CD4-positive, alpha-beta memory T cell (primary cell): Measurements from ENCODE around the gene GABRR2. TPM values are rescaled to one million over a fixed set of nuclear protein-coding genes. Genes with fewer than 3 reads are reported as not detected.
A peak's percentile ranks its signal among the peaks of the same experiment; 100 is the strongest.

ENCODE experiments used
- CTCF ChIA-PET: fragments of 350-600 bp; sonication (Branson Sonifier 250); formaldehyde crosslinking; loops from one replicate; lab custom pipeline; 2021; ENCODE audit warnings: inconsistent platforms; ENCODE audit not compliant: partially characterized antibody; lab: Charles Lee
- POLR2A ChIA-PET: fragments of 350-600 bp; sonication (Branson Sonifier 250); formaldehyde crosslinking; loops from one replicate; lab custom pipeline; 2021; ENCODE audit not compliant: partially characterized antibody; lab: Charles Lee
- DNase-seq, 5 donors: peaks; one replicate each; pipeline versions ENCODE4 v3.0.0 to v3.0.0-alpha.2; 2020 to 2022; ENCODE audit warnings: mixed read lengths in 1 of 5
- H3K27ac ChIP-seq: one replicate; pipeline ENCODE4 v1.7.0; 2013; ENCODE audit warnings: low read depth, low read length
- H3K27me3 ChIP-seq: 2 replicates; pipeline ENCODE4 v1.7.0; 2013; ENCODE audit warnings: mild to moderate bottlenecking, low read length, moderate library complexity; ENCODE audit not compliant: insufficient read depth
- H3K36me3 ChIP-seq: 2 replicates; pipeline ENCODE4 v1.7.0; 2013; ENCODE audit warnings: mild to moderate bottlenecking, low read length, moderate library complexity; ENCODE audit not compliant: insufficient read depth
- H3K4me1 ChIP-seq: 2 replicates; pipeline ENCODE4 v1.7.0; 2013; ENCODE audit warnings: mild to moderate bottlenecking, low read length, moderate library complexity; ENCODE audit not compliant: insufficient read depth
- H3K4me3 ChIP-seq, 2 donors: one replicate each; pipeline ENCODE4 v1.7.0; 2013; ENCODE audit warnings: low read length in 2 of 2, mild to moderate bottlenecking in 1 of 2
- H3K9me3 ChIP-seq, 2 donors: one replicate each; pipeline ENCODE4 v1.7.0; 2013; ENCODE audit warnings: low read length in 2 of 2, control low read depth in 1 of 2; ENCODE audit not compliant: control insufficient read depth in 1 of 2
- H3K27ac Mint-ChIP-seq, 7 donors: one replicate each; pipeline ENCODE4 v1.8.0; 2020 to 2021; ENCODE audit warnings: mixed read lengths in 7 of 7, mild to moderate bottlenecking in 6 of 7, inconsistent platforms in 3 of 7, moderate library complexity in 3 of 7
- H3K27me3 Mint-ChIP-seq, 2 donors: one replicate each; pipeline ENCODE4 v1.8.0; 2020 to 2021; ENCODE audit warnings: mixed read lengths in 2 of 2
- H3K36me3 Mint-ChIP-seq, 2 donors: one replicate each; pipeline ENCODE4 v1.8.0; 2020 to 2021; ENCODE audit warnings: mixed read lengths in 2 of 2, inconsistent platforms in 1 of 2, mild to moderate bottlenecking in 1 of 2
- H3K4me1 Mint-ChIP-seq, 4 donors: one replicate each; pipeline ENCODE4 v1.8.0; 2020 to 2021; ENCODE audit warnings: mixed read lengths in 4 of 4, mild to moderate bottlenecking in 1 of 4
- H3K4me3 Mint-ChIP-seq, 8 donors: one replicate each; pipeline ENCODE4 v1.8.0; 2020 to 2021; ENCODE audit warnings: mixed read lengths in 8 of 8, mild to moderate bottlenecking in 7 of 8, moderate library complexity in 6 of 8, inconsistent platforms in 3 of 8
- H3K9me3 Mint-ChIP-seq, 8 donors: one replicate each; pipeline ENCODE4 v1.8.0; 2020 to 2021; ENCODE audit warnings: mixed read lengths in 8 of 8, mild to moderate bottlenecking in 5 of 8, inconsistent platforms in 3 of 8, moderate library complexity in 1 of 8
- intact Hi-C: fragments of 100-400 bp; cut with micrococcal nuclease; formaldehyde crosslinking; loops from one replicate; pipeline ENCODE4 v1.15.1; 2023
- polyA plus RNA-seq, 2 donors: library from polyadenylated mRNA; unstranded; fragments of 300-500 nt; fragmentation: Illumina TruSeq; gene quantifications; one replicate each; pipeline ENCODE4 v1.2.3, GENCODE V29; 2021
- total RNA-seq, 2 experiments: library from RNA; stranded (reverse); gene quantifications; one replicate each; pipeline ENCODE4 v1.2.3, GENCODE V29; 2021

GABRR2 gene
- total and polyA plus RNA-seq, 4 experiments from 2014 or later = 0.10 to 1.7 (median 1.2) TPM; not detected in 1

DNA sequence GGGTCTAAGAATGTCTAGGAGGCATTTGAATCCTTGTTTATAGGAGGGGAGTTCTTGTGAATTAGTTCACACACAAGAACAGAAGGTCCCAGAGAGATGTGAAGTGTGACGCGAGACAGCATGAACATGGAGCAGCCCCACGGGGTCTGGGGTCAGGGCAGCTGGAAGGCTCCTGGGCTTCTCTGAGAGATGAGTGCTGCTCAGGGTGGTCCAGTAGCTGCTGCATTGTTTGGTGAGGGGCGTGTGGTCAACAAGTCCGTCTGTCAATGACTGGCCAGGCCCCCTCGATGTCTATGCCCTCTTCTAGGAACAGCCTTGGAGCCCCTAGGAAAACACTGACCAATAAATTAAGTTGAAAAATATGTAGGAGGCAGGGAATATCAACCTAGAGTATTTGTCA, 57.8 kb downstream of the GABRR2 start:
- Histone ChIP-seq H3K36me3 (no peaks in the 10 kb centered on the region), H3K27ac (no peak overlapping the region), H3K9me3 (no peaks in the 10 kb centered on the region), H3K4me1 (no peaks in the 10 kb centered on the region), H3K27me3 (no peaks in the 10 kb centered on the region), H3K4me3 (no peak overlapping the region)
- H3K4me1 Mint-ChIP-seq = peaks cover 0 to 2% (median 0%) of the 10 kb centered on the region in 4 donors
- DNase-seq = no peak
- POLR2A ChIA-PET = no interaction called here
- intact Hi-C loops = no loop called here
- H3K4me3 Mint-ChIP-seq = no peak overlapping the region
- CTCF ChIA-PET = no interaction called here
- H3K9me3 Mint-ChIP-seq = no peaks in the 10 kb centered on the region
- H3K27me3 Mint-ChIP-seq = peaks cover 0 to 2% of the 10 kb centered on the region in 2 donors
- no peaks in the 10 kb centered on the region for H3K36me3 Mint-ChIP-seq
- H3K27ac Mint-ChIP-seq = no peak overlapping the region

GRCh38 chr6:89255417-89255816, 59.7 kb downstream of the GABRR2 start:
- H3K4me3 ChIP-seq = no peak overlapping the region
- no peak for DNase-seq
- H3K9me3 Mint-ChIP-seq = no peaks in the 10 kb centered on the region
- no peaks in the 10 kb centered on the region for H3K27me3 ChIP-seq
- peaks cover 0 to 2% of the 10 kb centered on the region in 2 donors for H3K27me3 Mint-ChIP-seq
- H3K36me3 Mint-ChIP-seq = no peaks in the 10 kb centered on the region
- no peak overlapping the region for H3K27ac ChIP-seq
- H3K4me3 Mint-ChIP-seq = no peak overlapping the region
- H3K36me3 ChIP-seq = no peaks in the 10 kb centered on the region
- ChIA-PET CTCF (interaction anchor here (1.1 kb wide), 1 partner anchor 117 kb away, joined by 3 read pairs; no protein-coding TSS in a partner anchor), POLR2A (no interaction called here)
- no peaks in the 10 kb centered on the region for H3K4me1 Mint-ChIP-seq
- intact Hi-C loops = no loop called here
- H3K9me3 ChIP-seq = no peaks in the 10 kb centered on the region
- H3K27ac Mint-ChIP-seq = no peak overlapping the region
- H3K4me1 ChIP-seq = no peaks in the 10 kb centered on the region

DNA sequence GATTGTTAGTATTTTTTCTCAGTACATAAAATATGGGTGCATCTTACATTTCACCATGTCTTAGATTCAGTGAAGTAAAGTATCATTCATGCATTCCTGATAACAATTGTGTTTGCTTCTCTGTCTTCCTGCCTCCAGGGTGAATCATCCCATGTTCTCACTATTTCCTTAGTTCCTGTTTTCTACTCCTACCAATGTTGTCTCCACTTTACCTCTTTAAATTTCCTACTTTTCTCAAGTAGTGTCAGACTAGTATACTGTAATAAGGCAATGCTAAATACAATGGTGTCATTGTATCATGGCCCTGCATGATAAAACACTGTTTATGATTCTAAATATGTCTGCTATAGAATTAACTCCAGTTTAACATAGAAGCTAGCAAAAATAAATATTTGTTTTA, 60.5 kb downstream of the GABRR2 start:
- no peak for DNase-seq
- H3K27me3 ChIP-seq = no peaks in the 10 kb centered on the region
- ChIA-PET POLR2A (no interaction called here), CTCF (no interaction called here)
- no peaks in the 10 kb centered on the region for H3K36me3 ChIP-seq
- Mint-ChIP-seq H3K27me3 (peaks cover 0 to 2% of the 10 kb centered on the region in 2 donors), H3K36me3 (no peaks in the 10 kb centered on the region), H3K9me3 (no peaks in the 10 kb centered on the region), H3K4me3 (no peak overlapping the region), H3K4me1 (no peaks in the 10 kb centered on the region), H3K27ac (peak overlapping the region in 1 of 7 donors; percentile 1)
- no peak overlapping the region for H3K27ac ChIP-seq
- H3K4me3 ChIP-seq = no peak overlapping the region
- intact Hi-C loops = no loop called here
- no peaks in the 10 kb centered on the region for H3K9me3 ChIP-seq
- H3K4me1 ChIP-seq = no peaks in the 10 kb centered on the region

GRCh38 chr6:89252907-89253306, 62.2 kb downstream of the GABRR2 start:
- DNase-seq = no peak
- intact Hi-C loops = no loop called here
- Histone ChIP-seq H3K4me3 (no peak overlapping the region), H3K4me1 (no peaks in the 10 kb centered on the region), H3K36me3 (no peaks in the 10 kb centered on the region), H3K27me3 (no peaks in the 10 kb centered on the region), H3K9me3 (no peaks in the 10 kb centered on the region), H3K27ac (no peak overlapping the region)
- ChIA-PET CTCF (no interaction called here), POLR2A (no interaction called here)
- peaks cover 0 to 4% of the 10 kb centered on the region in 2 donors for H3K27me3 Mint-ChIP-seq
- H3K4me1 Mint-ChIP-seq = no peaks in the 10 kb centered on the region
- H3K27ac Mint-ChIP-seq = no peak overlapping the region
- H3K4me3 Mint-ChIP-seq = no peak overlapping the region
- H3K9me3 Mint-ChIP-seq = peaks cover 0 to 1% (median 0%) of the 10 kb centered on the region in 8 donors
- H3K36me3 Mint-ChIP-seq = no peaks in the 10 kb centered on the region

DNA sequence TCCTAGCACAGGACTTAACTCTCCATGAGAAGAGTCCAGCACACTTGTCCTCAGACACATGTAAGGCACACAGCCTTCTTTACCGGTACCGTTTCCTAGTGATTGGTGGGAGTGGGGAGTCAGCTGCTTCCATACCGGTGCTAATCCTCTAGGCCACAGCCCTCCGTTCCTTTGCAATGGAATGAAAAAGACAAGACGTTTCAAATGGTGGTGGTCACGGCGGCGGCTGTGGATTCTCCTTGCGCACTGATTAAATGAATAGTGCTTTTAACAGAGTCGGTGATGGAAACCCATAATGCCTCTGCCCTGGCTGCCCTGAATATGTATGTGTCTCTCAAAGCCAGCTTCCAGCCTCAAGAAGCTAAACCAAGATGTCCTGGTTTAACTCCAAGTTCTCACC, 63.1 kb downstream of the GABRR2 start:
- Mint-ChIP-seq H3K36me3 (no peaks in the 10 kb centered on the region), H3K27ac (no peak overlapping the region)

DNA sequence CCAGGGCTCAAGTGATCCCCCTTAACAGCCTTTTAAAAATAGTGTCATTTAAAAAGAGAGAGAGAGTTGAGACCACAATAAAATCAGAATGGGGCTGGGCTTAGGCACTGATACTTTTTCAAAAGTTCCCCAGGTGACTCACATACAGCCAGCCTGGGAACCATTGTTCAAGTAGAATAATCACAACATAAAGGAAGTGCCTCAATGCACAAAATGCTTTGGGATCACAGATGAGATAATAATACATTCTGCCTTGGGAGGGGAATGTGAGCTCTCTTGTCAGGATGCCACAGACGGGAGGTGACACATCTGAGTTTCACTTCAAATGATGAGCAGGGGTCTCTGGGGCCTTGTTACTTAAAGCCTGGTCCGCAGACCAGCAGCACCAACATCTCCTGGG, 63.9 kb downstream of the GABRR2 start:
- no peaks in the 10 kb centered on the region for H3K36me3 Mint-ChIP-seq
- H3K36me3 ChIP-seq = no peaks in the 10 kb centered on the region
- peaks cover 0 to 1% (median 0%) of the 10 kb centered on the region in 8 donors for H3K9me3 Mint-ChIP-seq
- no peaks in the 10 kb centered on the region for H3K9me3 ChIP-seq
- H3K27ac ChIP-seq = no peak overlapping the region
- ChIA-PET CTCF (no interaction called here), POLR2A (no interaction called here)
- no peaks in the 10 kb centered on the region for H3K27me3 ChIP-seq
- no peaks in the 10 kb centered on the region for H3K4me1 ChIP-seq
- DNase-seq = no peak
- no peak overlapping the region for H3K4me3 ChIP-seq
- no peak overlapping the region for H3K4me3 Mint-ChIP-seq
- peaks cover 0 to 3% (median 0%) of the 10 kb centered on the region in 4 donors for H3K4me1 Mint-ChIP-seq
- intact Hi-C loops = no loop called here
- H3K27ac Mint-ChIP-seq = no peak overlapping the region
- peaks cover 0 to 9% of the 10 kb centered on the region in 2 donors for H3K27me3 Mint-ChIP-seq

More for the DNA sequence above, 63.1 kb downstream of the GABRR2 start:
- DNase-seq = no peak
- peaks cover 0 to 3% (median 0%) of the 10 kb centered on the region in 4 donors for H3K4me1 Mint-ChIP-seq
- peaks cover 0 to 1% (median 0%) of the 10 kb centered on the region in 8 donors for H3K9me3 Mint-ChIP-seq
- H3K36me3 ChIP-seq = no peaks in the 10 kb centered on the region
- ChIA-PET CTCF (no interaction called here), POLR2A (no interaction called here)
- H3K27me3 Mint-ChIP-seq = peaks cover 0 to 9% of the 10 kb centered on the region in 2 donors
- no peak overlapping the region for H3K27ac ChIP-seq
- H3K4me1 ChIP-seq = no peaks in the 10 kb centered on the region
- no peak overlapping the region for H3K4me3 ChIP-seq
- no peaks in the 10 kb centered on the region for H3K27me3 ChIP-seq
- intact Hi-C loops = no loop called here
- H3K9me3 ChIP-seq = no peaks in the 10 kb centered on the region
- H3K4me3 Mint-ChIP-seq = no peak overlapping the region

GRCh38 chr6:89250239-89250638, 64.9 kb downstream of the GABRR2 start:
- CTCF ChIA-PET = no interaction called here

More at GRCh38 chr6:89250239-89250638, 64.9 kb downstream of the GABRR2 start:
- Histone ChIP-seq H3K36me3 (no peaks in the 10 kb centered on the region), H3K27ac (no peak overlapping the region), H3K27me3 (no peaks in the 10 kb centered on the region), H3K4me3 (no peak overlapping the region), H3K4me1 (no peaks in the 10 kb centered on the region), H3K9me3 (no peaks in the 10 kb centered on the region)
- H3K27me3 Mint-ChIP-seq = peaks cover 0 to 9% of the 10 kb centered on the region in 2 donors
- intact Hi-C loops = no loop called here
- DNase-seq = no peak
- H3K36me3 Mint-ChIP-seq = no peaks in the 10 kb centered on the region
- H3K27ac Mint-ChIP-seq = no peak overlapping the region
- H3K4me1 Mint-ChIP-seq = peaks cover 0 to 3% (median 0%) of the 10 kb centered on the region in 4 donors
- peaks cover 0 to 1% (median 0%) of the 10 kb centered on the region in 8 donors for H3K9me3 Mint-ChIP-seq
- POLR2A ChIA-PET = no interaction called here
- H3K4me3 Mint-ChIP-seq = no peak overlapping the region
